ENCODE measurements around the gene REG1A.

- TF ChIP-seq CTCF (conservative IDR thresholded peaks at IDR 0.05; ENCODE audit: low read depth, low read length) (no peak), EZH2 (IDR thresholded peaks at IDR 0.05; ENCODE audit: borderline replicate concordance, low read depth, low read length, poor library complexity, severe bottlenecking) (no peak)
Observed at GRCh38 chr2:79125721-79125985, 5.4 kb downstream of the REG1A start.

Data from A673 (cell line).